Inflammatory macrophage (primary cell): ENCODE results near the gene CLCA2.

Source experiments
- DNase-seq, 2 donors: peaks; one replicate each; pipeline ENCODE4 v3.0.0-alpha.2; 2020 to 2022
- total RNA-seq, 18 experiments: gene quantifications; one replicate each; lab custom pipeline; 2026; ENCODE audit warnings: mixed read lengths in 6 of 18, inconsistent platforms in 2 of 18; lab: John Stamatoyannopoulos, UW

CLCA2 gene
- 0 to 0.46 (median 0.06) reads per million in 18 experiments for total RNA-seq

GRCh38 chr1:86423873-86424272 is at the start of gene CLCA2:
Gene CLCA2 (plus strand): TSS chr1:86424171. CDS start chr1:86424248, 77 bp downstream.
- DNase-seq: no peak

GRCh38 chr1:86375688-86376087 is 48.3 kb upstream of the CLCA2 start:
- no peak for DNase-seq

- no peak for DNase-seq
Measured at GRCh38 chr1:86377341-86377740, 46.6 kb upstream of the CLCA2 start.

GRCh38 chr1:86378813-86379212 is 45.2 kb upstream of the CLCA2 start:
- no peak for DNase-seq

- DNase-seq: peak; percentile 46 to 67
Measured at GRCh38 chr1:86380257-86380861, 43.6 kb upstream of the CLCA2 start.

GRCh38 chr1:86381223-86381622 is 42.7 kb upstream of the CLCA2 start:
- DNase-seq: no peak

- DNase-seq: peak in 1 of 2 donors; percentile 33
Measured at GRCh38 chr1:86382878-86383277, 41.1 kb upstream of the CLCA2 start.

- DNase-seq: no peak
Measured at GRCh38 chr1:86387916-86388627, 35.9 kb upstream of the CLCA2 start.

GRCh38 chr1:86388777-86389176 is 35.2 kb upstream of the CLCA2 start:
- no peak for DNase-seq

- no peak for DNase-seq
Measured at GRCh38 chr1:86389307-86389706, 34.7 kb upstream of the CLCA2 start.

- no peak for DNase-seq
Measured at GRCh38 chr1:86394416-86394815, 29.6 kb upstream of the CLCA2 start.

GRCh38 chr1:86395751-86396497 is 28.0 kb upstream of the CLCA2 start, which contains the start of gene ODF2L:
Gene ODF2L (minus strand): TSS chr1:86396323. CDS start chr1:86387027, 9,296 bp downstream.
- peak; percentile 79 to 87 for DNase-seq

GRCh38 chr1:86396498-86396890 is 27.5 kb upstream of the CLCA2 start:
- DNase-seq: no peak

GRCh38 chr1:86409416-86410021 is 14.5 kb upstream of the CLCA2 start:
- peak in 1 of 2 donors; percentile 14 for DNase-seq

- DNase-seq: no peak
Measured at GRCh38 chr1:86410879-86411278, 13.1 kb upstream of the CLCA2 start.

- no peak for DNase-seq
Measured at GRCh38 chr1:86416343-86416742, 7.6 kb upstream of the CLCA2 start.

- DNase-seq: peak; percentile 37 to 52
Measured at GRCh38 chr1:86419277-86419903, 4.6 kb upstream of the CLCA2 start.

GRCh38 chr1:86421601-86422280 is 2.2 kb upstream of the CLCA2 start:
- no peak for DNase-seq

GRCh38 chr1:86423473-86423872 is 498 bp upstream of the CLCA2 start:
- no peak for DNase-seq

- DNase-seq: no peak
Measured at GRCh38 chr1:86429122-86429725, 5.3 kb downstream of the CLCA2 start.

- DNase-seq: peak; percentile 82 to 92
Measured at GRCh38 chr1:86429835-86430234, 5.9 kb downstream of the CLCA2 start.
